ENCODE results near the gene SIRT2. TPM values are rescaled to one million over a fixed set of nuclear protein-coding genes. Genes with fewer than 3 reads are reported as not detected.

SIRT2 gene
- total RNA-seq, 1 experiment from 2014 or later: 37.4 TPM

DNA sequence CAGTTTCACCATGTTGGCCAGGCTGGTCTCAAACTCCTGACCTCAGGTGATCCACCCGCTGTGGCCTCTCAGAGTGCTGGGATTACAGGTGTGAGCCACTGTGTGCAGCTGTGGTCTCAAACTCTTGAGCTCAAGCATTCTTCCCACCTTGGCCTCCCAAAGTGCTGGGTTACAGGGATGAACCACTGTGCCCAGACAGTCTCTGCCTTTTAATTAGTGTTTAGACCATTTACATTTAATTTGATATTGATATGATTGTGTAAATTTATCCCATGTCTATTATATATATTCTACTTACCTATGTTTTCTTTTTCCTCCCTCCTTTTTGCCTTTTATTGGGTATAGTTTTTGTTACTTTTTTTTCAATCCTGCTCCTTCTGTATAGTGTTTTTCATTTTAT lies 2.3 kb upstream of the SIRT2 start:
- no peak for DNase-seq (ENCODE audit: unreplicated experiment)
- BruUV-seq (replicated peaks): no TSS peak
- ChIA-PET POLR2A (interaction anchor here (2.2 to 2.7 kb wide), 3 partner anchors 29 to 64 kb away, joined by 10 to 40 read pairs (median 35); partner anchors contain the start of genes MRPS12 and SARS2), CTCF (interaction anchor here (0.7 to 1.3 kb wide), 3 partner anchors 14 to 68 kb away, joined by 3 read pairs; no protein-coding TSS in a partner anchor)
- no peaks in the 10 kb centered on the region for H3K27me3 Mint-ChIP-seq (ENCODE audit: insufficient read depth, unreplicated experiment)
- H3K36me3 Mint-ChIP-seq (ENCODE audit: insufficient read depth, unreplicated experiment): peaks cover 9% of the 10 kb centered on the region
- H3K9me3 Mint-ChIP-seq (ENCODE audit: unreplicated experiment): no peaks in the 10 kb centered on the region
- no peak overlapping the region for H3K4me3 Mint-ChIP-seq (ENCODE audit: unreplicated experiment)
- intact Hi-C loops (cut with micrococcal nuclease): loop anchor here (1.0 kb wide), 1 partner anchor 29 kb away; the partner anchor contains the start of genes MRPS12 and SARS2
- peaks cover 27% of the 10 kb centered on the region for H3K4me1 Mint-ChIP-seq (ENCODE audit: insufficient read depth, unreplicated experiment)
- TF ChIP-seq, protein P1, sequence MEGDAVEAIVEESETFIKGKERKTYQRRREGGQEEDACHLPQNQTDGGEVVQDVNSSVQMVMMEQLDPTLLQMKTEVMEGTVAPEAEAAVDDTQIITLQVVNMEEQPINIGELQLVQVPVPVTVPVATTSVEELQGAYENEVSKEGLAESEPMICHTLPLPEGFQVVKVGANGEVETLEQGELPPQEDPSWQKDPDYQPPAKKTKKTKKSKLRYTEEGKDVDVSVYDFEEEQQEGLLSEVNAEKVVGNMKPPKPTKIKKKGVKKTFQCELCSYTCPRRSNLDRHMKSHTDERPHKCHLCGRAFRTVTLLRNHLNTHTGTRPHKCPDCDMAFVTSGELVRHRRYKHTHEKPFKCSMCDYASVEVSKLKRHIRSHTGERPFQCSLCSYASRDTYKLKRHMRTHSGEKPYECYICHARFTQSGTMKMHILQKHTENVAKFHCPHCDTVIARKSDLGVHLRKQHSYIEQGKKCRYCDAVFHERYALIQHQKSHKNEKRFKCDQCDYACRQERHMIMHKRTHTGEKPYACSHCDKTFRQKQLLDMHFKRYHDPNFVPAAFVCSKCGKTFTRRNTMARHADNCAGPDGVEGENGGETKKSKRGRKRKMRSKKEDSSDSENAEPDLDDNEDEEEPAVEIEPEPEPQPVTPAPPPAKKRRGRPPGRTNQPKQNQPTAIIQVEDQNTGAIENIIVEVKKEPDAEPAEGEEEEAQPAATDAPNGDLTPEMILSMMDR (IDR thresholded peaks at IDR 0.05; ENCODE audit: unreplicated experiment): no peak
- no peak overlapping the region for H3K27ac Mint-ChIP-seq (ENCODE audit: low read depth, unreplicated experiment)

DNA sequence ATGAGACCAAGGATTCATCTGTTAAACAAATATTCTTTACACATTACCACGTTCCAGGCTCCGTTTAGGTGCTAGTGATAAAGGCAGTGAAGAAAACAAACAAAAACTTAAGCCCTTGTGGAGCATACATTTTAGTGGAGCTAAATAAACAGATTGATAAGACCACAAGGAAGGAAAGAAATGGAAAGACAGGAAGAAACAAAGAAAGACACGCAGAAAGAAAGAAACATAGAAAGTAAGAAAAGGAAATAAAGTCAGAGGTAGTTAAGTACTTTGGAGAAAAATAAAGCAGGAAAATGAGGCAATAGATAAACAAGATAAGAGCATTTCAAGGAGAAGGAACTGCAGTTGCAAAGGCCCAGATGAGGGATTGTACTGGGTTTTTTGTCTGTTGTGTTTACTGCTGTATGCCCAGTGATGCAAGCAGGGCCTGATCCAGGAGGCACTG lies 1.3 kb upstream of the SIRT2 start:
- Mint-ChIP-seq H3K9me3 (ENCODE audit: unreplicated experiment) (no peaks in the 10 kb centered on the region), H3K4me3 (ENCODE audit: unreplicated experiment) (peak overlapping the region; percentile 88), H3K27me3 (ENCODE audit: insufficient read depth, unreplicated experiment) (no peaks in the 10 kb centered on the region), H3K36me3 (ENCODE audit: insufficient read depth, unreplicated experiment) (no peaks in the 10 kb centered on the region), H3K4me1 (ENCODE audit: insufficient read depth, unreplicated experiment) (peaks cover 27% of the 10 kb centered on the region), H3K27ac (ENCODE audit: low read depth, unreplicated experiment) (peak overlapping the region; percentile 98)
- ChIA-PET CTCF (interaction anchor here (0.6 to 1.4 kb wide), 8 partner anchors 13 to 497 kb away, joined by 3 to 11 read pairs (median 3); partner anchors contain the start of genes MRPS12 and SARS2), POLR2A (interaction anchor here (0.7 to 2.7 kb wide), 23 partner anchors 8 to 717 kb away, joined by 3 to 40 read pairs (median 5); partner anchors contain the start of genes EIF3K, FAM98C, MRPS12 and RPS16)
- intact Hi-C loops (cut with micrococcal nuclease): loop anchor here (1.0 kb wide), 1 partner anchor 30 kb away; the partner anchor contains the start of genes MRPS12 and SARS2
- DNase-seq (ENCODE audit: unreplicated experiment): no peak
- BruUV-seq (replicated peaks): no TSS peak
- TF ChIP-seq, protein P1 (IDR thresholded peaks at IDR 0.05; ENCODE audit: unreplicated experiment): no peak

DNA sequence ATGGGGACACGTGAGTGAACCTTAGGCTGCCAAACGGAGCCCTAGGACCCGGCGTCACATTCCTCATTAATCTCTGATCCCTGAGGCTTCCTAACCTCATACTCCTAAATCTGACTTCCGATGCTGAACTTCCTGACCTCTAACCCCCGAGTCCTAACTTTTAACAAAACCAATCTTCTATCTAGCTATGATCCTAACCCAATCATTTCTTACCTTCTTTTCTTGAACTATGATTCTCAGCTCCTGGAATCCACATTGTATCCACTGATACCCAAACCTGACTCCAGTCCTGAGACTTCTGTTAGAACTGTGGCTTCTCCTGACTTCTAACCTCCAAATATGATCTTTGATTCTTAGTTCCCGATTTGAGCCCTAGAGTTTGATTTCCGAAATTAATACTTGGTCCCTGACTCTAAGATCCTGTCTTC lies 798 bp upstream of the SIRT2 start:
- no peaks in the 10 kb centered on the region for H3K36me3 Mint-ChIP-seq (ENCODE audit: insufficient read depth, unreplicated experiment)

More for the DNA sequence above, 798 bp upstream of the SIRT2 start:
- Mint-ChIP-seq H3K4me3 (ENCODE audit: unreplicated experiment) (peak overlapping the region; percentile 88), H3K27ac (ENCODE audit: low read depth, unreplicated experiment) (peak overlapping the region; percentile 98), H3K4me1 (ENCODE audit: insufficient read depth, unreplicated experiment) (peaks cover 27% of the 10 kb centered on the region), H3K27me3 (ENCODE audit: insufficient read depth, unreplicated experiment) (no peaks in the 10 kb centered on the region), H3K9me3 (ENCODE audit: unreplicated experiment) (no peaks in the 10 kb centered on the region)
- ChIA-PET POLR2A (interaction anchor here (0.8 to 2.7 kb wide), 25 partner anchors 8 to 536 kb away, joined by 3 to 40 read pairs (median 5); partner anchors contain the start of genes CCER2, ECH1, EIF3K and FAM98C), CTCF (interaction anchor here (0.6 to 1.4 kb wide), 6 partner anchors 12 to 497 kb away, joined by 3 to 11 read pairs (median 3); partner anchors contain the start of genes MRPS12 and SARS2)
- TF ChIP-seq, protein P1 (IDR thresholded peaks at IDR 0.05; ENCODE audit: unreplicated experiment): no peak
- BruUV-seq (replicated peaks): TSS peak; percentile 73
- intact Hi-C loops (cut with micrococcal nuclease): no loop called here
- DNase-seq (ENCODE audit: unreplicated experiment): no peak
